A673 (cell line): ENCODE data around the gene TMEM167A. TPM values are rescaled to one million over a fixed set of nuclear protein-coding genes. Genes with fewer than 3 reads are reported as not detected.

Experiments
- BruUV-seq: library from RNA; stranded (reverse); fragments of 400-500 nt; replicated peaks from 2 replicates; lab custom pipeline; 2021; lab: Mats Ljungman, UMichigan
- CTCF ChIA-PET: fragments of 300-600 bp; sonication (Branson Sonifier 250); formaldehyde crosslinking; loops from one replicate; lab custom pipeline; 2022; ENCODE audit warnings: antibody characterized with exemption; lab: Charles Lee
- POLR2A ChIA-PET: fragments of 300-600 bp; sonication (Branson Sonifier 250); formaldehyde crosslinking; loops from one replicate; lab custom pipeline; 2022; ENCODE audit warnings: antibody characterized with exemption; ENCODE audit not compliant: low non-redundant PET; lab: Charles Lee
- DNase-seq: peaks from one replicate; pipeline ENCODE4 v3.0.0-alpha.2; 2015; ENCODE audit warnings: low spot score
- H3K27ac ChIP-seq: fragments of 200-600 bp; sonication (generic); 2 replicates; pipeline ENCODE4 v1.5.1; 2016; ENCODE audit warnings: mixed run types, low read depth, mild to moderate bottlenecking, mixed read lengths, antibody characterized with exemption, low read length; ENCODE audit not compliant: poor library complexity, severe bottlenecking
- H3K27me3 ChIP-seq: fragments of 200-600 bp; sonication (generic); replicated peaks from 2 replicates; pipeline ENCODE4 v1.6.1; 2017; ENCODE audit warnings: mixed run types, low read depth, mild to moderate bottlenecking, mixed read lengths, antibody characterized with exemption, low read length; ENCODE audit not compliant: insufficient read depth, poor library complexity
- H3K36me3 ChIP-seq: fragments of 200-600 bp; sonication (generic); 2 replicates; pipeline ENCODE4 v1.6.1; 2016; ENCODE audit warnings: mixed run types, mild to moderate bottlenecking, mixed read lengths, antibody characterized with exemption, low read length; ENCODE audit not compliant: insufficient read depth, poor library complexity, severe bottlenecking
- H3K4me1 ChIP-seq: fragments of 200-600 bp; sonication (generic); 2 replicates; pipeline ENCODE4 v1.6.1; 2017; ENCODE audit warnings: mixed run types, mild to moderate bottlenecking, mixed read lengths, antibody characterized with exemption, low read length; ENCODE audit not compliant: insufficient read depth, poor library complexity, severe bottlenecking
- H3K4me3 ChIP-seq: fragments of 200-600 bp; sonication (generic); 2 replicates; pipeline ENCODE4 v1.5.1; 2016; ENCODE audit warnings: low read depth, mixed run types, mild to moderate bottlenecking, mixed read lengths, low read length; ENCODE audit not compliant: poor library complexity, severe bottlenecking
- H3K9me3 ChIP-seq: fragments of 200-600 bp; sonication (generic); 2 replicates; pipeline ENCODE4 v1.6.1; 2016; ENCODE audit warnings: mixed run types, low read depth, mild to moderate bottlenecking, mixed read lengths, antibody characterized with exemption, low read length; ENCODE audit not compliant: poor library complexity, severe bottlenecking
- CTCF ChIP-seq: fragments of 300-800, 200-600 bp; sonication (generic); conservative IDR thresholded peaks from 2 replicates; pipeline ENCODE4 v1.5.1; 2017; ENCODE audit warnings: low read depth, mild to moderate bottlenecking, antibody characterized with exemption, low read length, moderate library complexity, mixed read lengths
- EZH2 ChIP-seq: fragments of 200-600 bp; sonication (generic); IDR thresholded peaks from 2 replicates; pipeline ENCODE4 v1.6.1; 2017; ENCODE audit warnings: borderline replicate concordance, low read depth, mild to moderate bottlenecking, mixed read lengths, antibody characterized with exemption, low read length; ENCODE audit not compliant: poor library complexity, severe bottlenecking
- intact Hi-C: fragments of 100-400 bp; cut with micrococcal nuclease; formaldehyde crosslinking; loops from one replicate; pipeline ENCODE4 v1.10.0; 2022; ENCODE audit not compliant: unreplicated experiment
- total RNA-seq: library from RNA; stranded (reverse); gene quantifications from 2 replicates; pipeline ENCODE4 v1.2.3, GENCODE V29; 2021

TMEM167A gene
- total RNA-seq, 1 experiment from 2014 or later, result 90.5 TPM

GRCh38 chr5:83034528-83035207 lies 42.5 kb downstream of the TMEM167A start:
- no peak for DNase-seq
- H3K36me3 ChIP-seq, result no peaks in the 10 kb centered on the region
- BruUV-seq, result no TSS peak
- no peaks in the 10 kb centered on the region for H3K27me3 ChIP-seq
- no peaks in the 10 kb centered on the region for H3K4me1 ChIP-seq
- intact Hi-C loops, result no loop called here
- ChIA-PET POLR2A (no interaction called here), CTCF (no interaction called here)
- TF ChIP-seq CTCF (no peak), EZH2 (no peak)
- H3K27ac ChIP-seq, result no peak overlapping the region
- no peak overlapping the region for H3K4me3 ChIP-seq
- no peaks in the 10 kb centered on the region for H3K9me3 ChIP-seq

- BruUV-seq, result no TSS peak
- no peaks in the 10 kb centered on the region for H3K4me1 ChIP-seq
- H3K4me3 ChIP-seq, result no peak overlapping the region
- ChIA-PET CTCF (no interaction called here), POLR2A (no interaction called here)
- no peaks in the 10 kb centered on the region for H3K9me3 ChIP-seq
- no peak for DNase-seq
- H3K27me3 ChIP-seq, result no peaks in the 10 kb centered on the region
- H3K27ac ChIP-seq, result no peak overlapping the region
- no peak for TF ChIP-seq CTCF
- no peak for TF ChIP-seq EZH2
- intact Hi-C loops, result no loop called here
- H3K36me3 ChIP-seq, result no peaks in the 10 kb centered on the region
These were observed 43.2 kb downstream of the TMEM167A start for GRCh38 chr5:83034036-83034435.

- no peak for TF ChIP-seq CTCF
- ChIA-PET CTCF (no interaction called here), POLR2A (no interaction called here)
- Histone ChIP-seq H3K27me3 (no peaks in the 10 kb centered on the region), H3K36me3 (no peaks in the 10 kb centered on the region), H3K27ac (no peak overlapping the region), H3K4me1 (no peaks in the 10 kb centered on the region), H3K4me3 (no peak overlapping the region), H3K9me3 (no peaks in the 10 kb centered on the region)
- BruUV-seq, result no TSS peak
- no peak for DNase-seq
- intact Hi-C loops, result no loop called here
These were observed 45.8 kb downstream of the TMEM167A start for GRCh38 chr5:83031381-83031780.
